AG04449 (cell line): Measurements from ENCODE around the gene TMCO4.

Experiments
- CTCF ChIA-PET: fragments of 350-600 bp; formaldehyde crosslinking; extraction: SDS; loops from one replicate; lab custom pipeline; 2021; ENCODE audit warnings: antibody characterized with exemption; lab: Yijun Ruan, JAX
- POLR2A ChIA-PET: fragments of 400-600, 350-600 bp; formaldehyde crosslinking; extraction: SDS; loops from one replicate; lab custom pipeline; 2020; ENCODE audit warnings: antibody characterized with exemption, inconsistent platforms; lab: Yijun Ruan, JAX
- DNase-seq: peaks from one replicate; pipeline ENCODE4 v3.0.0-alpha.2; 2010; ENCODE audit warnings: low read depth, low spot score
- H3K4me3 ChIP-seq: 2 replicates; pipeline ENCODE4 v1.5.1; 2011; ENCODE audit warnings: low read depth, mild to moderate bottlenecking, control low read depth, low read length
- TF ChIP-seq, protein P1 (sequence below): IDR thresholded peaks from one replicate; pipeline ENCODE4 v1.5.1; 2011; ENCODE audit warnings: mild to moderate bottlenecking, moderate library complexity, low read length, control low read depth, inconsistent platforms; ENCODE audit not compliant: insufficient read depth; ENCODE audit errors: missing control alignments

Gene TMCO4

DNA sequence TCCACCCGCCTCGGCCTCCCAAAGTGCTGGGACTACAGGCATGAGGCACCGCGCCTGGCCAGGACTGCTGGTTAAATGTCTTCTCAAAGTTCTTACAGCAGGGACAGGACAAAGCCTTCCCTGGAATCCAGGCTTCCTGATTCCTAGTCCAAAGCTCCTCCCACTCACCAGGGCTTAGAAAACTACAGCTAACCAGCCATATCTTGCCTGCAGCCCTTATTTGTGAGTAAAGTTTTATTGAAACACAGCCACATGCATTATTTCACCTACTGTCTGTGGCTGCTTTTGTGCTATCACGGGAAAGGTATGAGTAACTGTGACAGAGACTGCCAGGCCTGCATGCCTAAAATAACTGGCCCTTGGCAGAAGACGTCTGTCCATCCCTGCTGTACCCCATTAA lies 24.4 kb downstream of the TMCO4 start:
- no peak overlapping the region for H3K4me3 ChIP-seq
- no peak for DNase-seq
- ChIA-PET POLR2A (no interaction called here), CTCF (interaction anchor here (10.7 kb wide), 1 partner anchor 14 kb away, joined by 69 read pairs; no protein-coding TSS in a partner anchor)
- TF ChIP-seq, protein P1, sequence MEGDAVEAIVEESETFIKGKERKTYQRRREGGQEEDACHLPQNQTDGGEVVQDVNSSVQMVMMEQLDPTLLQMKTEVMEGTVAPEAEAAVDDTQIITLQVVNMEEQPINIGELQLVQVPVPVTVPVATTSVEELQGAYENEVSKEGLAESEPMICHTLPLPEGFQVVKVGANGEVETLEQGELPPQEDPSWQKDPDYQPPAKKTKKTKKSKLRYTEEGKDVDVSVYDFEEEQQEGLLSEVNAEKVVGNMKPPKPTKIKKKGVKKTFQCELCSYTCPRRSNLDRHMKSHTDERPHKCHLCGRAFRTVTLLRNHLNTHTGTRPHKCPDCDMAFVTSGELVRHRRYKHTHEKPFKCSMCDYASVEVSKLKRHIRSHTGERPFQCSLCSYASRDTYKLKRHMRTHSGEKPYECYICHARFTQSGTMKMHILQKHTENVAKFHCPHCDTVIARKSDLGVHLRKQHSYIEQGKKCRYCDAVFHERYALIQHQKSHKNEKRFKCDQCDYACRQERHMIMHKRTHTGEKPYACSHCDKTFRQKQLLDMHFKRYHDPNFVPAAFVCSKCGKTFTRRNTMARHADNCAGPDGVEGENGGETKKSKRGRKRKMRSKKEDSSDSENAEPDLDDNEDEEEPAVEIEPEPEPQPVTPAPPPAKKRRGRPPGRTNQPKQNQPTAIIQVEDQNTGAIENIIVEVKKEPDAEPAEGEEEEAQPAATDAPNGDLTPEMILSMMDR = no peak

DNA sequence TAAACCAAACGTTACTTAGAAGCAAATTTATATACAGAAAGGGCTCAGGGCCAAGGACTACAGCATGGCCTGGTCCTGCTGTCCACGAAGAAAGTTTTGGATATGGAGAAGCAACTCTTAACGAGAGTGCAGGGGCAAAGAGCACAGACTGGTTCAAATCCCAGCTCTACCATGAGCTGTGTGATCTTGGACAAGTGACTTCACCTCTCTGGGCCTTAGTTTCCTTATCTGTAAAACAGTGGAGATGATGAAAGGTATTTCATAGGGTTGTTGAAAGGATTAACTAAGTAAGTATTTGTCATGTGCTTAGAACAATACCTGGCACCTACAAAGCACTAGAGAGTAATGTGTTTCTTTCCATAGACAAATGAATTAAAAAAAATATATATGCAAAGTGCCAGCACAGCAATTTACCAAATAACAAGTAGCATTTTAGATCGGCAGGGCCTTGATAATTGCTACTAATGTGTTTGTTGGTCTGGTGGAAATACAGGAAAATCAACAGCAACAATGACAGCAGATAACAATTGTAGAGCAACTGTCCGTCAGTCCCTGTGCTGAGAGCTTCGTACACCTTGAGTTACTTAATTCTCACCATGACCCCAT lies 25.4 kb downstream of the TMCO4 start:
- no peak overlapping the region for H3K4me3 ChIP-seq
- DNase-seq = no peak
- TF ChIP-seq, protein P1 = no peak
- CTCF ChIA-PET = interaction anchor here (1.2 to 10.7 kb wide), 2 partner anchors 13 to 70 kb away, joined by 3 to 69 read pairs; no protein-coding TSS in a partner anchor
- POLR2A ChIA-PET = no interaction called here

DNA sequence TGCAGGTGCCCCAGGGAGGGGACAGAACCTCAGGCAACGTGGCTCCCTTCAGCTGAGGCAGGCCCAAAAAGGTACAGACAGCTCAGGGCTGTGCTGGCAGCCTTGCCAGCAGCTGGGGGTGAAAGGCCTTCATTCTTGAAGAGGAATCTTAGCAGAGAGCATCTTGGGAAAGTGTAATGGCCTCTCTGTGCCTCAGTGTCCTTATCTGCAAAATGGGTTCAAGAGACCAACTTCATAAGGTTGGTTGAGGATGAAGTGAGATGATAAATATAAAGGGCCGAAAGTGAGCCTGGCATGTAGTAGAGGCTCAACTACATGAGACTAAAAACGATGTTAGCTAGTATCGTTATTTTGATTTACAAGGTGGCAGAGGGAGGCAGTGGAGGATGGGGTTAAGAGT lies 26.2 kb downstream of the TMCO4 start:
- POLR2A ChIA-PET = no interaction called here
- no peak overlapping the region for H3K4me3 ChIP-seq
- CTCF ChIA-PET = interaction anchor here (0.5 to 10.7 kb wide), 4 partner anchors 12 to 108 kb away, joined by 3 to 69 read pairs (median 3); no protein-coding TSS in a partner anchor
- no peak for DNase-seq
- TF ChIP-seq, protein P1 = no peak

DNA sequence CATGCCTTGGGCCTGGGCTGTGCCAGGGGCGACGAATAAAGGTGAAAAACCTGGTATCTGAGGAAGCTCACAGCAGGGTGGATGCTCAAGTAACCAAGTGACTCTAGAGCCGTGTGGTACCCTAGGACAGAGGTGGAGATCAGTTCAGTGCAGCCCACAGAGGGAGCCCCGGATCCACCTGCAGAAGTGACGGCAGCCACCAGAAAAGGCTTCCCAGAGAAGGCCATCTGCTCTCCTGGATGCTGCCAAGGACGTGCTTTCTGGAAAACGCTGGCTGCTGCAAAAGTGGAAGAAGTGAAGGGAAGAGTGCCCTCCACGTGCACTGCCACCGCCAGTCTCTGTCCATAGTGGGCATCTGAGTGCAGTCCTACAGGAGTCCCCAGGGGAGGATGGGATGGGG lies 27.7 kb downstream of the TMCO4 start:
- ChIA-PET CTCF (interaction anchor here (0.8 to 10.7 kb wide), 2 partner anchors 11 to 14 kb away, joined by 3 to 69 read pairs; no protein-coding TSS in a partner anchor), POLR2A (no interaction called here)
- no peak overlapping the region for H3K4me3 ChIP-seq
- TF ChIP-seq, protein P1 = no peak
- DNase-seq = no peak

DNA sequence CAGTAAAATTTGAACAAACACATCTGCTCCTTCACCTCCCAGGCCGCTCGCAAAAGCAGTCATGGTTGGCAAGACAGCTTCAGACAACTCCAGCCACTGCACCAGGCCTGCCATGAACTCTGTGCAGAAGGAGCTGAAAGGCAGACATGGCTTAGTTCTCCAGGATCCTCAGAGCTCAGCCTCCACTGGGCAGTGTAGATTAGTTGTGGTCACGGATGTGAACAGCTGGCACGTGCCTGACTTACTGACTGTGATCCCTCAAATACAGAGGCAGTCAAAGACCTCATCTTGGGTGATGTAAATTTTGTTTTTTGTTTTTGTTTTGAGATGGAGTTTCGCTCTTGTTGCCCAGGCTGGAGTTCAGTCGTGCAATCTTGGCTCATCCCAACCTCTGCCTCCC lies 28.4 kb downstream of the TMCO4 start:
- TF ChIP-seq, protein P1 = no peak
- DNase-seq = no peak
- H3K4me3 ChIP-seq = no peak overlapping the region
- POLR2A ChIA-PET = no interaction called here
- CTCF ChIA-PET = interaction anchor here (0.8 to 10.7 kb wide), 3 partner anchors 10 to 40 kb away, joined by 3 to 69 read pairs (median 8); no protein-coding TSS in a partner anchor

DNA sequence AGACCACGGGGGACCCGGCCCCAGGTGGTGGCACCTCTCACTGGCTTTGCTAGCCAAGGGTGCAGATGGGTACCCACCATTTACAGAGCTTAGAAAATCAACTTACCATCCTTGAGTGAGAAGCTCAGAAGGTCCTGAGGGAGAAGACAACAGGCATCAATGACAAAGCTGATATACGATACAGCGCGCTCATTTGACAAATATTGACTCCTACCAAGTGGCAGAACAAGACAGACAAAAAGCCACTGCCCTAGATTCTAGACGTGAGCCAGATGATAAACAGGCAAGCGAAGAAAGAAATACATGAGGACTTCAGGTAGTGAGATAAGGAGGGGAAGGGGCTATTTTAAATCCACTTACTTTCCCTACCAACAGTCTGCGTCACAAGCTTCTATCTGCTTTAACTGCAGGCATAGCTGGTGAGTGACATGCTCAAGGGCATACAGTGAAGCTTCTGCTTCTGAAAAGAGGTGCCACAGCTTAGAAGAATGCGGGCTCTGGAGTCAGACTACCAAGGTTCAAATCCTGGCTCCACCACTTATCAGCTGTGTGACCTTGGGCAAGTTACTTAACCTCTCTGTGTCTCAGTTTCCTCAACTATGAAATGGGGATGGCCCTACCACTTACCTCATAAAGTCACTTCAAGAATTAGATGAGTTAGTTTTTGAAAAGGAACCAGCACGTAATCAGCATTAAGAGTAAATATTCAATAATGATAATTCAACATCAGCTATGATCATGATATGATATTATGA lies 29.1 kb downstream of the TMCO4 start:
- CTCF ChIA-PET = interaction anchor here (0.9 to 10.7 kb wide), 4 partner anchors 9 to 109 kb away, joined by 4 to 69 read pairs (median 6); no protein-coding TSS in a partner anchor
- H3K4me3 ChIP-seq = no peak overlapping the region
- no peak for DNase-seq
- POLR2A ChIA-PET = interaction anchor here (1.2 kb wide), 1 partner anchor 20 kb away, joined by 4 read pairs; no protein-coding TSS in a partner anchor
- TF ChIP-seq, protein P1 = no peak
